ENCODE measurements around the gene THSD4.

GRCh38 chr15:71348597-71348996 is 233.3 kb downstream of the THSD4 start:
- TF ChIP-seq CTCF (IDR thresholded peaks at IDR 0.05; ENCODE audit: low read length) (no peak), EZH2 (optimal IDR thresholded peaks at IDR 0.05; ENCODE audit: low read depth, low read length) (no peak), EZH2phosphoT487 (IDR thresholded peaks at IDR 0.05; ENCODE audit: low read length) (no peak)

Measured in MM.1S (cell line).